WI38 (cell line): ENCODE measurements around the gene SNX2.

Source experiments
- H3K4me3 ChIP-seq: 2 replicates; pipeline ENCODE4 v1.5.1; 2011; ENCODE audit warnings: low read depth, mild to moderate bottlenecking, control low read depth, low read length
- TF ChIP-seq, protein P1 (sequence below): IDR thresholded peaks from 2 replicates; pipeline ENCODE4 v1.5.1; 2012; ENCODE audit warnings: low read depth, mild to moderate bottlenecking, control low read depth, low read length

SNX2 gene

DNA sequence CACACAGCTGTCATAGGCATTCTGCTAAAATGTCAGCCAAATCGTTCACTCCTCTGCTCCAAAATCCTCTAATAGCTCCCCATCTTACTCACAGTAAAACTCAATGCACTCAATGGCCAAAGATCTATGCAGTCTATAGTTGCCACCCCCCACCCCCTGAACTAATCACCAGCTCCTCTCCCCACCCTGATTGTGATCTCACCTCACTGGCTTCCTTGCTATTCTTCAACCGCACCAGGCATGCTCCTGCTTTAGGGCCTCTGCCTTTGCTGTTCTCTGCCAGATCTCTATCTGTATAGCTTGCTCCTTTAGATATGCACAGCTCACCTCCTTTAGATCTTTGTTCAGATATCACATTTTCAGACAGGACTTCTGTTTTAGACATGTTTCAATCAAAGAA is 33.2 kb upstream of the SNX2 start:
- H3K4me3 ChIP-seq: no peak overlapping the region
- TF ChIP-seq, protein P1, sequence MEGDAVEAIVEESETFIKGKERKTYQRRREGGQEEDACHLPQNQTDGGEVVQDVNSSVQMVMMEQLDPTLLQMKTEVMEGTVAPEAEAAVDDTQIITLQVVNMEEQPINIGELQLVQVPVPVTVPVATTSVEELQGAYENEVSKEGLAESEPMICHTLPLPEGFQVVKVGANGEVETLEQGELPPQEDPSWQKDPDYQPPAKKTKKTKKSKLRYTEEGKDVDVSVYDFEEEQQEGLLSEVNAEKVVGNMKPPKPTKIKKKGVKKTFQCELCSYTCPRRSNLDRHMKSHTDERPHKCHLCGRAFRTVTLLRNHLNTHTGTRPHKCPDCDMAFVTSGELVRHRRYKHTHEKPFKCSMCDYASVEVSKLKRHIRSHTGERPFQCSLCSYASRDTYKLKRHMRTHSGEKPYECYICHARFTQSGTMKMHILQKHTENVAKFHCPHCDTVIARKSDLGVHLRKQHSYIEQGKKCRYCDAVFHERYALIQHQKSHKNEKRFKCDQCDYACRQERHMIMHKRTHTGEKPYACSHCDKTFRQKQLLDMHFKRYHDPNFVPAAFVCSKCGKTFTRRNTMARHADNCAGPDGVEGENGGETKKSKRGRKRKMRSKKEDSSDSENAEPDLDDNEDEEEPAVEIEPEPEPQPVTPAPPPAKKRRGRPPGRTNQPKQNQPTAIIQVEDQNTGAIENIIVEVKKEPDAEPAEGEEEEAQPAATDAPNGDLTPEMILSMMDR: no peak

DNA sequence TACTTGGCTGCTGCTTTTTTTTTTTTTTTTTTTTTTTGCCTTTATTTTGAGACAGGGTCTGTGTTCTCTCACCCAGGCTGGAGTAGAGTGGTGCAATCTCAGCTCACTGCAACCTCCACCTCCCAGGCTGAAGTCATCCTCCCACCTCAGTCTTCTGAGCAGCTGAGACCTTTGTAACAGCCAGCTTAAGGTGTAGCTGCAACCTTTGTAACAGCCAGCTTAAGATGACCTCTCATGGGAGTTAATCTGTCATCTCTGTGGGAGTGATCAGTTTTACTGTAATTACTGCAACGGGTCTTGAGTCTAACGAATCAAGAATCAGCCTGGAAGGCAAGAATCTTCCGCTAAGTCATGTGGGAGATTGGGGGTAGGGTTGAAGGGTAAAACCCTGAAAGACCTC is 31.6 kb upstream of the SNX2 start:
- TF ChIP-seq, protein P1: no peak

DNA sequence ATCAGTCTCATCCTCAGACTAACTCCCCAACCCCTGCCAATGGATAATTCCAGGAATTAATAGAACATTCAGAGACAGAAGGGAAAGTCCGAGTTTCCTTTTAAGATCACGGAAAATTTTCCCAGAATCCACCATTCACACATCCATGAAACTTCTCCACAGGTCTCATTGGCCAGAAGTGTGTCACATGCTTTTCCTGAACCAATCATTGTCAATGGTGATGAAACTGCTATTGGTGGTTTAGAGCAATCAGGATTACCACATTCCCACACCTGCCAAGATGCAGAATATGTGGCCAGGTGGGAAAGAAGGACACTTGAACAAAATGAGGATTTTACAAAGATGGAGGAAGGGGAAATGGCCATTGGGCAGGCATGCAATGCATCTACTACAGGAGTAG is 29.3 kb upstream of the SNX2 start:
- TF ChIP-seq, protein P1: no peak
- no peak overlapping the region for H3K4me3 ChIP-seq

More for the DNA sequence above, 31.6 kb upstream of the SNX2 start:
- no peak overlapping the region for H3K4me3 ChIP-seq

DNA sequence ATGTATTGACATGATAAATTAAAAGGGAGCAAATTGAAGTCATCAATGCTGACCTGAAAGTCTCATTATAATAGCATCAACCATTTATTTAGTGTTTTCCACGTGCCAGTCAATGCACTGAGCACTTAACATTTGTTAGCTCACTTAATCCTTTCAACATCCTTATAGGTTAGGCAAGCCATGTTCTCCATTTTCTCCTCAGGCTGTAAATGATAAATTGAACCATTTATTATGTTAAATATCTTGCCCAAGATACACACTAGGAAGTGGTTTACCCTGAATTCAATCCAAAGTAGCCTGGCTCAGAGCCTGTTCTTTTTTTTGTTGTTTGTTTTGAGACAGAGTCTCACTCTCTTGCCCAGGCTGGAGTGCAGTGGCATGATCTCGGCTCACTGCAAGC is 25.0 kb upstream of the SNX2 start:
- no peak overlapping the region for H3K4me3 ChIP-seq
- TF ChIP-seq, protein P1: no peak

DNA sequence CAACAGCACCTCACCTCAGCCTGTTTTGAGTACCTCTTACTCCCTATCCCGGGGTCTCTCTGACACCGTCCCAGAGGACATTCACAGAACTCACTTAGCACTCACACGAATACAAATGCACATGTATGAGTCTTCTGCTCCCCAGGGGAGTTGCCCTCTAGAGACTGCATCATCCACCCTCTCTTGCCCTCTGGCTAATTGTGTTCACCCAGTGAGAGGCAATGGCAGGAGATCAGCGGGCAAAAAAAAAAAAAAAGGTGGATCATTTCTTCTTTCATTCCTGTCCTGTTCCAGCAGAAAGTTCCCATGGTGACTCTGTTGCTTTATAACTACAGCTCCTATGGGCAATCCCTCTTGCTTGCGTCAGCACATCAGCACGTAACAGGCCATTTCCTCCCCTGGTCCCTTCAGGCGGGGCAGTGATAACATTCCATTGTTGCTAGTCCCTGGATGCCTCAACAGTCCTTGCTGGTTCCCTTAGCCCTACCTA is 23.5 kb upstream of the SNX2 start:
- TF ChIP-seq, protein P1: no peak
- no peak overlapping the region for H3K4me3 ChIP-seq

DNA sequence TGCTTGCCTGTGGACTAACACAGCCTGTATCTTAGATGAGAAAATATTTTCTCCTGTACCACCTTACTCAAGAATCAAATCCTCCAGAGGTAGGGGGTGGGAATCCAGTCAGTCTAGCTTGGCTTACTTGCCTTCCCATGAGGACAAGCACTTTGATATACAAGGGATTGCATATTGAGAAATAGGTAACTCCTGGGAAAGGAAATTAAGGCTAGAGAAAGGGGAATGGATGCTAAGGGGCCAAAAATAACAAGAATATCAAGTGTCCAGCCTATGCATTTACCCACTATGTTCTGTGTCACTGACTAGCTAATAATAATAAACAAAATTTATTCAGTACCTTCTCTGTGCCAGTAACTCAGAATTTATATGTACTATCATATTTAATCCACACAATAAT is 21.4 kb upstream of the SNX2 start:
- H3K4me3 ChIP-seq: no peak overlapping the region
- TF ChIP-seq, protein P1: no peak

DNA sequence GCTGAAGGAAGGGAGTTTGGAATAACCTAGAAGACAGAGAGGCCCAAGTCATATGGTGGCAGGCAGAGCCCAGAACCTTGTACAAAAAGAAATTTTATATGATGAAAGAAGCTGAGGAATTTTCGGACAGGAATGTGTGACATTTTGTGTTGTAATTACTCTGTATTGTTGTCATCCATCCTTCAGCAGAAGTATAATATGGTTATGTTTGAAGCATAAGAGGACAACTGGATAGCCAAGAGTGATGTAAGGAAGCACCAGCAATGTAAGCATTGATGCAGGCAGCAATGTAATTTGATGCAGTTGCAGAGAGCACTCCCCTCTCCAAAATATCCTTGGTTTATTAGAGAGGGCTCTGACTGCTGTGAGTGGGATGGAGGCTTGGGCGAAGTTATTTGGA is 19.1 kb upstream of the SNX2 start:
- TF ChIP-seq, protein P1: no peak
- no peak overlapping the region for H3K4me3 ChIP-seq
